ENCODE results near the gene IDI2.

The IDI2 gene

DNA sequence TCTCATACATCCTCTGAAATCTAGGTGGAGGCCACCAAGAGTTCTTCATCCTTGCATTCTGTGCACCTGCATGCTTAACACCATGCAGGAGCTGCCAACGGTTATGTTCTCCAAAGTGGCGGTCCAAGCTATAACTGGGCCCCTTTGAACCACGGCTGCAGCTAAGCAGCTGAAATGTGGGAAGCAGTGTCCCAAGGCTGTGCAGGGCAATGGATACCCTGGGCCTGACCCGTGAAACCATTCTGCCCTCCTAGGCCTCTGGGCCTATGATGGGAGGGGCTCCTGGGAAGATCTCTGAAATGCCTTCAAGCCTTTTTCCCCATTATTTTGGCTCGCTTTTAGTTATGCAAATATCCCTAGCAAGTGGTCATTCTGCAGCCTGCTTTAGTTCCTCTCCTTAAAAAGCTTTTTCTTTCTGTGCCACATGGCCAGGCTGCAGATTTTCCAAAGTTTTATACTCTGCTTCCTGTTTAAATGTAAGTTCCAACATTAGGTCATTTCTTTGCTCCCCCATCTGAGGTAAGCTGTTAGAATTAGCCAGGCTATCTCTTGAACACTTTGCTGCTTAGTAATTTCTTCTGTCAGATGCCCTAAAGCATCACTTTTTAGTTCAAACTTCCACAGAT is 45.1 kb downstream of the IDI2 start:
- no peak for ATAC-seq
- DNase-seq = no peak

DNA sequence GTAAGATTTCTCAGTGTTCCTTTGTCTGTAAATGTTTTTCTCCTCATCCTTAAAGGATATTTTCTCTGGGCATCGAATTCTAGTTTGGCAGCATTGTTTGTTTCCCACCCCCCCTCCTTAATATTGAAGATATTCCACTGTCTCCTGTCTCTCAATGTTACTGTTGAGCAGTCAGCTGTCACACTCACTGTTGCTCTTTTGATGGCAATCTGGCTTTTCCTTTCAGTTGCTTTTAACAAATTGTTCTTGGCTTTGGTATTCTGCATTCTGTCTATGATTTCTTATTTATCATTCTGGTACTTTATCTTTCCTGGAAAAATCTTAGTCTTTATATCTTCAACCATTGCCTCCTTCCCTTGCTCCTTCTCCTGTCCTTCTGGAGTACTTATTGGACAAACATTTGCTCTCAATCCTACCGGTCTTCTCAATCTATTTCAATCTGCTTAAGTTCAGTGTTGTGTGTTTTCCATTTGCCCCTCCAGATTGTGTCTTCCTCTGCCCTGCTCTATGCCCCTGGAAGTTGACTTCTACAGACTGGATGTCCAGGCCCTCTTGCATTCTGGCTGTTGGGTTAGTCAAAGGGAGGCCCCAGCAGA is 46.7 kb downstream of the IDI2 start:
- DNase-seq (no peak), ATAC-seq (no peak)

DNA sequence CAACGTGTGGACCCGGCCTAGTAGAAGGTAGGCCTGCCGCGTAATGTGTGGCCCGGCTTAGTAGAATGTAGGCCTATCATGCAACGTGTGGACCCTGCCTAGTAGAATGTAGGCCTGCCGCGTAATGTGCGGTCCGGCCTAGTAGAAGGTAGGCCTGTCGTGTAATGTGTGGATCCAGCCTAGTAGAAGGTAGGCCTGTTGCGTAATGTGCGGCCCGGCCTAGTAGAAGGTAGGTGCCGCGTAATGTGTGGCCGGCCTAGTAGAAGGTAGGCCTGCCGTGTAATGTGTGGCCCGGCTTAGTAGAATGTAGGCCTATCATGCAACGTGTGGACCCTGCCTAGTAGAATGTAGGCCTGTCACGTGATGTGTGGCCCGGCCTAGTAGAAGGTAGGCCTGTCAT is 49.3 kb downstream of the IDI2 start:
- ATAC-seq (no peak), DNase-seq (no peak)

- DNase-seq (no peak), ATAC-seq (no peak)
Measured at GRCh38 chr10:974785-975074, 50.9 kb downstream of the IDI2 start.

DNA sequence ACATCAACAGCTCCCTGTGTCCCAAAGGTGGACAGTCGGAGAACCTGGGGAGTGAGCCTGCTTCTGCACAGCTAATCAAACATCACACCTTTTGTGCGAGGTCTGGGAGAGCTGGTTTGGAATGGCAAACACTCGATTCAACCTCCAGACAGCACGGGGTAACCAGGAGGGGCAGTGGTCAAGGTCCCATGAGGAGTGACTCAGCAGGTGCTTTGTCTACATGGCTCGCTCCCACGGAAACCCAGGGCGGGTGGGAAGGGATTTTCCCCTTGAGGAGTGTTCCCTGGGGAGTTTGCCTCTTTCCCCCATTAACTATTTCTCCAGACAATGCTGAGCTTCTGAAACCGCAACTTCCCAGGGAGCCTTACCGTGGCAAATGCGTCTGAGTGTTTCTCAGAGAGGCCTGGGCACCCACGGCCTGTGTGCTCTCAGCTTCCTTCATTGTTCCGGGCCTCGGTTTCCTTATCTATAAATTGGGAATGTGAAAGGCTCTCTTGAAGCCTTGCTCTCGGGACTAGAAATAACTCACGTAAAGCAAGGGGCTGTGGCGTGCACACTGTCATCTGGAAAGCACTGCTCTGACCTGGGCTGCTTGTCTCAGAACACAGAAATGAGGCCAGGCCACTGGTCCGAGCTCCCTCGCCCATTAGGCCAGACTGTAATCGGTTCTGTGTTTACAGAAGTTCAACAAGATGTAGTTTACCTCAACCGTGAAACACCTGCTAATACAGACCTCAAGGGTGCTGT is 51.4 kb downstream of the IDI2 start:
- DNase-seq (no peak), ATAC-seq (no peak)

- no peak for ATAC-seq
- DNase-seq = no peak
Measured at GRCh38 chr10:972763-973162, 52.9 kb downstream of the IDI2 start.

GRCh38 chr10:971613-972012 is 54.0 kb downstream of the IDI2 start:
- ATAC-seq = no peak
- DNase-seq = no peak

- no peak for ATAC-seq
- no peak for DNase-seq
Measured at GRCh38 chr10:971150-971542, 54.5 kb downstream of the IDI2 start.

GRCh38 chr10:970311-971149 is 55.1 kb downstream of the IDI2 start:
- ATAC-seq (no peak), DNase-seq (no peak)

DNA sequence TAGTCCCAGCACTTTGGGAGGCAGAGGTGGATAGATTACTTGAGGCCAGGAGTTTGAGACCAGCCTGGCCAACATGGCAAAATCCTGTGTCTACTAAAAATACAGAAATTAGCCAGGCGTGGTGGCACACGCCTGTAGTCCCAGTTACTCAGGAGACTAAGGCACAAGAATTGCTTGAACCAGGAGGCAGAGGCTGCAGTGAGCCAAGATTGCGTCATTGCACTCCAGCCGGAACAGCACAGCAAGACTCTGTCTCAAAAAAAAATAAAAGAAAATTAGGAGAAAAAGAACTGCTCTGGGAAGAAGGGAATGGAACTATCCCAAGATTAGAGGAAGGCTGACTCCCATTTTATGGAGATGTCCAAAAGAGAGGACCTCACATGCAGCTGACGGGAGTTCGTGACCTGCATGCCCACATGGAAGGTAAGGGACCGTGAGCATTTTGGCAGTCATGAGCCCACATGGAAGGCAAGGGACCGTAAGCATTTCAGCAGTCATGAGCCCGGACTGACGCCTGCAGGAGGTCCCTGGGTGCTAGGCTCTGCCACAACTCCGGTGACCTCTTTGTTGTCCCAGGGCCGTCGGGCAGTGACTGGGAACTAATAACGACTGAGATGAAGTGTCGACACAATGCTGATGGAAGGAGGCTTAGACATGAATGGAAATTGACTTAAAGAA is 56.0 kb downstream of the IDI2 start:
- ATAC-seq = no peak
- no peak for DNase-seq
